ENCODE measurements around the gene ABCF1. TPM values are rescaled to one million over a fixed set of nuclear protein-coding genes. Genes with fewer than 3 reads are reported as not detected.
A peak's percentile ranks its signal among the peaks of the same experiment; 100 is the strongest.
"Not testable (repeated sequence)": the region's sequence is repeated elsewhere in the genome, so short reads cannot be mapped to it uniquely, and the experiment has no call there.

The ABCF1 gene
- total RNA-seq, 3 donors from 2014 or later = 167 to 181 (median 181) TPM

GRCh38 chr6:30571762-30572082 is 480 bp downstream of the ABCF1 start:
- peaks cover 24% of the 10 kb centered on the region for H3K36me3 Mint-ChIP-seq (ENCODE audit: insufficient read depth)
- no peaks in the 10 kb centered on the region for H3K9me3 Mint-ChIP-seq
- H3K27me3 Mint-ChIP-seq (ENCODE audit: low read depth) = no peaks in the 10 kb centered on the region
- ATAC-seq (no peak), DNase-seq (no peak)
- H3K4me3 Mint-ChIP-seq = peak overlapping the region; percentile 97
- peaks cover 68% of the 10 kb centered on the region for H3K4me1 Mint-ChIP-seq (ENCODE audit: low read depth)

GRCh38 chr6:30572148-30572547 is 906 bp downstream of the ABCF1 start:
- no peaks in the 10 kb centered on the region for H3K27me3 Mint-ChIP-seq (ENCODE audit: low read depth)
- peaks cover 70% of the 10 kb centered on the region for H3K4me1 Mint-ChIP-seq (ENCODE audit: low read depth)
- ATAC-seq (no peak), DNase-seq (no peak)
- no peaks in the 10 kb centered on the region for H3K9me3 Mint-ChIP-seq
- peak overlapping the region; percentile 97 for H3K4me3 Mint-ChIP-seq
- peaks cover 28% of the 10 kb centered on the region for H3K36me3 Mint-ChIP-seq (ENCODE audit: insufficient read depth)

DNA sequence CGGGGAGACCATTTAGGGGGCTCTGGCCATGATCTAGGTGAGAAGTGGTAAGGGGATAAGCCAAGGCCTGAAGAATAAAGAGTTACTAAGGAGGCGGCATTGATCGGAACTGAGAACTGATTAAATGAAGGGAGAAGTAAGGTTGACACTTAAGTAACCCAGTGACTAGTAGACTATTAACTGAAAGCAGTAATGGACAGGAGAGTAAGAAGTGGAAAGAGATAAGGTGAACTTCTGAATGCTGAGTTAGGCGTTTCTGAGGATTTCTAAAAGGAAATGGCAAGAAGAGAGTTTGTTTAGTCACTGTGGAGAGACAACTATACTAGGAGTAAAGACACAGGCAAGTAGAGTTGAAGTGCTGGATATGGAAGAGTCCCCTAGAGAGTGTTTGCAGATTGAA is 1.9 kb downstream of the ABCF1 start:
- Mint-ChIP-seq H3K27me3 (ENCODE audit: low read depth) (no peaks in the 10 kb centered on the region), H3K9me3 (no peaks in the 10 kb centered on the region), H3K36me3 (ENCODE audit: insufficient read depth) (peaks cover 36% of the 10 kb centered on the region), H3K4me3 (peak overlapping the region; percentile 97), H3K4me1 (ENCODE audit: low read depth) (peaks cover 71% of the 10 kb centered on the region)
- ATAC-seq = no peak
- no peak for DNase-seq

DNA sequence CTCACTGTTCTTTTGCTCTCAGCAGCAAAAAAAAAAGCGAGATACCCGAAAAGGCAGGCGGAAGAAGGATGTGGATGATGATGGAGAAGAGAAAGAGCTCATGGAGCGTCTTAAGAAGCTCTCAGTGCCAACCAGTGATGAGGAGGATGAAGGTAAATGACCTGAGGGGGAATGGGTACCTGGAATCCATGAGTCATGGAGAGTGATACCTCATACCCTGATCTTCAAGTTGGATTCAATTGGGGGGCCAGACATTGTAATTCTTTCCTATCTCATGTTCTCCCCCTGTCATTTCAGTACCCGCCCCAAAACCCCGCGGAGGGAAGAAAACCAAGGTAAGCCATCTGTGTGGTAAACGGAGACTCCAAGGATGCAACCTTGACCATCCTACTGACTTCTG is 6.8 kb downstream of the ABCF1 start:
- ATAC-seq = no peak

GRCh38 chr6:30583921-30584320 is 12.7 kb downstream of the ABCF1 start:
- no peaks in the 10 kb centered on the region for H3K9me3 Mint-ChIP-seq
- no peaks in the 10 kb centered on the region for H3K27me3 Mint-ChIP-seq (ENCODE audit: low read depth)
- H3K4me1 Mint-ChIP-seq (ENCODE audit: low read depth) = no peaks in the 10 kb centered on the region
- DNase-seq (no peak), ATAC-seq (no peak)
- H3K36me3 Mint-ChIP-seq (ENCODE audit: insufficient read depth) = peaks cover 58% of the 10 kb centered on the region
- H3K4me3 Mint-ChIP-seq = no peak overlapping the region

More for the DNA sequence above, 6.8 kb downstream of the ABCF1 start:
- Mint-ChIP-seq H3K9me3 (no peaks in the 10 kb centered on the region), H3K4me1 (ENCODE audit: low read depth) (peaks cover 37% of the 10 kb centered on the region), H3K4me3 (no peak overlapping the region), H3K36me3 (ENCODE audit: insufficient read depth) (peaks cover 54% of the 10 kb centered on the region), H3K27me3 (ENCODE audit: low read depth) (no peaks in the 10 kb centered on the region)
- DNase-seq = no peak

- Mint-ChIP-seq H3K9me3 (no peaks in the 10 kb centered on the region), H3K4me3 (no peak overlapping the region), H3K4me1 (ENCODE audit: low read depth) (peaks cover 2% of the 10 kb centered on the region), H3K27me3 (ENCODE audit: low read depth) (no peaks in the 10 kb centered on the region), H3K36me3 (ENCODE audit: insufficient read depth) (peaks cover 53% of the 10 kb centered on the region)
- no peak for DNase-seq
- peak in 1 of 2 donors; percentile 21 for ATAC-seq
Measured at GRCh38 chr6:30589754-30590358, 18.6 kb downstream of the ABCF1 start.

DNA sequence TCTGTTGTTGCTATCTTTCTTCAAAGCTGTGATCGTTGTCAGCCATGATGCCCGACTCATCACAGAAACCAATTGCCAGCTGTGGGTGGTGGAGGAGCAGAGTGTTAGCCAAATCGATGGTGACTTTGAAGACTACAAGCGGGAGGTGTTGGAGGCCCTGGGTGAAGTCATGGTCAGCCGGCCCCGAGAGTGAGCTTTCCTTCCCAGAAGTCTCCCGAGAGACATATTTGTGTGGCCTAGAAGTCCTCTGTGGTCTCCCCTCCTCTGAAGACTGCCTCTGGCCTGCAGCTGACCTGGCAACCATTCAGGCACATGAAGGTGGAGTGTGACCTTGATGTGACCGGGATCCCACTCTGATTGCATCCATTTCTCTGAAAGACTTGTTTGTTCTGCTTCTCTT is 19.3 kb downstream of the ABCF1 start:
- Mint-ChIP-seq H3K4me3 (no peak overlapping the region), H3K36me3 (ENCODE audit: insufficient read depth) (peaks cover 54% of the 10 kb centered on the region), H3K9me3 (no peaks in the 10 kb centered on the region), H3K4me1 (ENCODE audit: low read depth) (peaks cover 4% of the 10 kb centered on the region), H3K27me3 (ENCODE audit: low read depth) (no peaks in the 10 kb centered on the region)
- DNase-seq = no peak
- ATAC-seq = peak; percentile 3 to 23

DNA sequence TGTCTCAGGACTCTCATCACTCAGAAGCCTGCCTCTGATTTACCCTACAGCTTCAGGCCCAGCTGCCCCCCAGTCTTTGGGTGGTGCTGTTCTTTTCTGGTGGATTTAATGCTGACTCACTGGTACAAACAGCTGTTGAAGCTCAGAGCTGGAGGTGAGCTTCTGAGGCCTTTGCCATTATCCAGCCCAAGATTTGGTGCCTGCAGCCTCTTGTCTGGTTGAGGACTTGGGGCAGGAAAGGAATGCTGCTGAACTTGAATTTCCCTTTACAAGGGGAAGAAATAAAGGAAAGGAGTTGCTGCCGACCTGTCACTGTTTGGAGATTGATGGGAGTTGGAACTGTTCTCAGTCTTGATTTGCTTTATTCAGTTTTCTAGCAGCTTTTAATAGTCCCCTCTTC is 19.8 kb downstream of the ABCF1 start:
- no peaks in the 10 kb centered on the region for H3K9me3 Mint-ChIP-seq
- peaks cover 4% of the 10 kb centered on the region for H3K4me1 Mint-ChIP-seq (ENCODE audit: low read depth)
- H3K36me3 Mint-ChIP-seq (ENCODE audit: insufficient read depth) = peaks cover 52% of the 10 kb centered on the region
- DNase-seq = no peak
- H3K4me3 Mint-ChIP-seq = no peak overlapping the region
- no peaks in the 10 kb centered on the region for H3K27me3 Mint-ChIP-seq (ENCODE audit: low read depth)
- ATAC-seq = peak; percentile 23

DNA sequence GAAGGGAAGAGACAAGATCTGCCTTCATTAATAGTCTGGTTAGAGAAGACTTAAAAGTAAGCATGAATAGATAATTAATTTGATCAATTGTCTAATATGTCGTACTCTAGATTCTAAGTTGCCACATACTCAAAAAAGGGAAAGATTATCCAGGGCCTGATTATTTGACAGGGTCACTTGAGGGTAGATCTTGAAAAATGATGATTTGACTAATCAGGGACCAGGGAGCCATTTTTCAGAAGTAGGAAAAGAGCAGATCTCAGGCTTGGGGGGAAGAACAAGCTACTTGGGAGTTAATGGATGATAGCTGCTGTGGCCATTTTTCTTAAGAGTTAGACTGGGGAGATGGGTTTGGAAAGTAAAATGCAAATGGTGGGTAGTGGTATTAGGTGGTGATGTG is 21.0 kb downstream of the ABCF1 start:
- ATAC-seq = no peak
- H3K9me3 Mint-ChIP-seq = no peaks in the 10 kb centered on the region
- peaks cover 8% of the 10 kb centered on the region for H3K4me1 Mint-ChIP-seq (ENCODE audit: low read depth)
- DNase-seq = no peak
- H3K36me3 Mint-ChIP-seq (ENCODE audit: insufficient read depth) = peaks cover 45% of the 10 kb centered on the region
- no peaks in the 10 kb centered on the region for H3K27me3 Mint-ChIP-seq (ENCODE audit: low read depth)
- H3K4me3 Mint-ChIP-seq = no peak overlapping the region

GRCh38 chr6:30597315-30598144 is 26.3 kb downstream of the ABCF1 start:
- H3K27me3 Mint-ChIP-seq (ENCODE audit: low read depth); H3K4me3 Mint-ChIP-seq; H3K9me3 Mint-ChIP-seq: not testable (repeated sequence)
- peaks cover 15% of the 10 kb centered on the region for H3K36me3 Mint-ChIP-seq (ENCODE audit: insufficient read depth)
- peaks cover 17% of the 10 kb centered on the region for H3K4me1 Mint-ChIP-seq (ENCODE audit: low read depth)
- DNase-seq (peak; percentile 79), ATAC-seq (peak; percentile 85 to 89)

DNA sequence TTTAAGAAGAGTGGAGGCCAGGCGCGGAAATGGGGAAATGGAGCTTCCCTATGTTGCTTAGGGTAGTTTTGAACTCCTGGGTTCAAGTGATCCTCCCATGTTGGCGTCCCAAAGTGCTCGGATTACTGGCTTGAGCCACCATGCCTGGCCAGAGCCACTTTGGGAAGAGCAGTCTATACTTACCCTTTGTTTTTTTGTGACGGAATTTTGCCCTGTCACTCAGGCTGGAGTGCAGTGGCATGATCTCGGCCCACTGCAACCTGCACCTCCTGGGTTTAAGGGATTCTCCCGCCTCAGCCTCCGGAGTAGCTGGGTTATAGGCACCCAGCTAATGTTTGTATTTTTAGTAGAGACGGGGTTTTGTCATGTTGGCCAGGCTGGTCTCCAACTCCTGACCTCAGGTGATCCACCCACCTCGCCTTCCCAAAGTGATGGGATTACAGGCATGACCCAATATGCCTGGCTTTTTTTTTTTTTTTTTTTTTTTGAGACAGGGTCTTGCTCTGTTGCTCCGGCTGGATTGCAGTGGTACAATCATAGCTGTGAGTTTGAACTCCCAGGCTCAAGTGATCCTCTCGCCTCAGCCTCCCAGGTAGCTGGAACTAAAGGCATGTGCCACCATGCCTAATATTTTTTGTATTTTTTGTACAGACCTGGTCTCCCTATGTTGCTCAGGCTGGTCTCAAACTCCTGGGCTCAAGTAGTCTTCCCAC is 27.8 kb downstream of the ABCF1 start:
- Mint-ChIP-seq H3K27me3 (ENCODE audit: low read depth) (no peaks in the 10 kb centered on the region), H3K36me3 (ENCODE audit: insufficient read depth) (peaks cover 27% of the 10 kb centered on the region), H3K4me3 (no peak overlapping the region), H3K9me3 (no peaks in the 10 kb centered on the region), H3K4me1 (ENCODE audit: low read depth) (peaks cover 25% of the 10 kb centered on the region)
- DNase-seq = no peak
- ATAC-seq = no peak

- no peak for DNase-seq
- H3K9me3 Mint-ChIP-seq = no peaks in the 10 kb centered on the region
- peaks cover 31% of the 10 kb centered on the region for H3K36me3 Mint-ChIP-seq (ENCODE audit: insufficient read depth)
- peaks cover 25% of the 10 kb centered on the region for H3K4me1 Mint-ChIP-seq (ENCODE audit: low read depth)
- ATAC-seq = no peak
- no peak overlapping the region for H3K4me3 Mint-ChIP-seq
- H3K27me3 Mint-ChIP-seq (ENCODE audit: low read depth) = no peaks in the 10 kb centered on the region
Measured at GRCh38 chr6:30599625-30600324, 28.5 kb downstream of the ABCF1 start.

DNA sequence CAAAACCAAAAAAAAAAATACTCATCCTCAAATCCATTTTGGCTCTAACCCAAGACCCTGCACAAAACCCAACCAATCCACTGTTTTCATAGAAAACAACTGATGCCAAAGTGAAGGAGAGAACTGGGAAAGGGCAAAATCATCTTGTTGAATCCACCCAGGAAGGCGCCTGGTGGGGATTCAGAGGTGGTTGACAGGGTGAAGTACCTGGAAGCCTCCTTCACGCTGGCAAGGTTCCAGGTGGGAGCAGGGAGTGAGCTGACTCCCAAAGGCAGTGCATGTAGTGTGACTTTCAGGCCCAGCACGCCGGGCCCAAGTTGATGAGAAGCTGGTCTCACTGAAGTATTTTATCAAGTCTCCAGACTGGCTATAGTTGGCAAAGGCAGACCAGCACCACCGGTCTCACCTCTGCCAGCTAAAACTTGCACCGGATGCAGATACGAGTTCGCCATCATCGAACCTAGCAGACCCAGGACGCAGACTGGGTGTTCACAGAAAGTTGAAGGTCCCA is 29.3 kb downstream of the ABCF1 start:
- H3K4me1 Mint-ChIP-seq (ENCODE audit: low read depth) = peaks cover 23% of the 10 kb centered on the region
- no peak for ATAC-seq
- no peak overlapping the region for H3K4me3 Mint-ChIP-seq
- no peak for DNase-seq
- no peaks in the 10 kb centered on the region for H3K27me3 Mint-ChIP-seq (ENCODE audit: low read depth)
- H3K9me3 Mint-ChIP-seq = no peaks in the 10 kb centered on the region
- peaks cover 33% of the 10 kb centered on the region for H3K36me3 Mint-ChIP-seq (ENCODE audit: insufficient read depth)

- Mint-ChIP-seq H3K4me1 (ENCODE audit: low read depth) (peaks cover 26% of the 10 kb centered on the region), H3K36me3 (ENCODE audit: insufficient read depth) (peaks cover 40% of the 10 kb centered on the region), H3K4me3 (no peak overlapping the region), H3K9me3 (no peaks in the 10 kb centered on the region), H3K27me3 (ENCODE audit: low read depth) (no peaks in the 10 kb centered on the region)
- ATAC-seq = no peak
- no peak for DNase-seq
Measured at GRCh38 chr6:30601436-30601814, 30.2 kb downstream of the ABCF1 start.
